H1 (cell line): Measurements from ENCODE around the gene TTI1. TPM values are rescaled to one million over a fixed set of nuclear protein-coding genes. Genes with fewer than 3 reads are reported as not detected.

Source experiments
- CTCF ChIA-PET: fragments of 300-600 bp; sonication (Branson Sonifier 250); formaldehyde crosslinking; loops from one replicate; lab custom pipeline; 2021; ENCODE audit not compliant: partially characterized antibody; lab: Charles Lee
- POLR2A ChIA-PET: fragments of 300-600 bp; sonication (Branson Sonifier 250); formaldehyde crosslinking; loops from one replicate; lab custom pipeline; 2021; ENCODE audit warnings: inconsistent platforms; ENCODE audit not compliant: partially characterized antibody; lab: Charles Lee
- DNase-seq, 2 experiments: peaks; one replicate each; pipeline versions ENCODE4 v3.0.0 to v3.0.0-alpha.2; 2010 to 2022; ENCODE audit warnings: low spot score in 2 of 2, low read depth in 1 of 2, mixed read lengths in 1 of 2
- FAIRE-seq: peaks from 2 replicates; lab custom pipeline; 2011; peaks lifted over from hg19 to GRCh38; lab: Jason Lieb, UNC
- H2AFZ ChIP-seq: 2 replicates; pipeline ENCODE4 v1.8.1; 2012; ENCODE audit warnings: low read length, inconsistent platforms
- H2AK5ac ChIP-seq: 2 replicates; pipeline ENCODE4 v1.6.1; 2013; ENCODE audit warnings: low read depth, low read length
- H2BK120ac ChIP-seq: replicated peaks from 2 replicates; pipeline ENCODE3; 2013; ENCODE audit warnings: low read depth, low read length, inconsistent platforms
- H2BK12ac ChIP-seq: 2 replicates; pipeline ENCODE4 v1.6.1; 2013; ENCODE audit warnings: low read depth, low read length
- H2BK15ac ChIP-seq: 2 replicates; pipeline ENCODE4 v1.6.1; 2013; ENCODE audit warnings: low read length
- H2BK20ac ChIP-seq: 2 replicates; pipeline ENCODE4 v1.6.1; 2013; ENCODE audit warnings: low read length
- H2BK5ac ChIP-seq: 2 replicates; pipeline ENCODE4 v1.6.1; 2013; ENCODE audit warnings: low read depth, low read length
- H3K14ac ChIP-seq: 2 replicates; pipeline ENCODE4 v1.6.1; 2013; ENCODE audit warnings: inconsistent platforms; ENCODE audit not compliant: insufficient read length
- H3K18ac ChIP-seq: 2 replicates; pipeline ENCODE4 v1.6.1; 2013; ENCODE audit warnings: low read length; ENCODE audit errors: extremely low read depth
- H3K23ac ChIP-seq: 2 replicates; pipeline ENCODE4 v1.6.1; 2013; ENCODE audit warnings: inconsistent platforms; ENCODE audit not compliant: insufficient read length
- H3K23me2 ChIP-seq: 2 replicates; pipeline ENCODE4 v1.6.1; 2013; ENCODE audit warnings: low read depth, low read length
- H3K27ac ChIP-seq: 2 replicates; pipeline ENCODE4 v1.6.1; 2011; ENCODE audit warnings: low read depth, low read length, inconsistent platforms
- H3K27me3 ChIP-seq, 4 experiments: replicated peaks in 1 of 4; 1 replicate in 1 of 4; 2 replicates in 3 of 4; pipeline versions ENCODE4 v1.6.1 to v1.8.1; 2011 to 2013; ENCODE audit warnings: low read length in 3 of 4, mild to moderate bottlenecking in 3 of 4, inconsistent platforms in 2 of 4, mixed read lengths in 2 of 4, moderate library complexity in 1 of 4; ENCODE audit not compliant: control insufficient read depth in 3 of 4, insufficient read depth in 3 of 4; ENCODE audit errors: extremely low read depth in 1 of 4
- H3K36me3 ChIP-seq, 4 experiments: 2 replicates each; pipeline versions ENCODE4 v1.6.1 to v1.8.1; 2011 to 2013; ENCODE audit warnings: mild to moderate bottlenecking in 4 of 4, low read length in 3 of 4, moderate library complexity in 2 of 4, control low read depth in 1 of 4, inconsistent platforms in 1 of 4; ENCODE audit not compliant: insufficient read depth in 4 of 4, control insufficient read depth in 2 of 4
- H3K4ac ChIP-seq: replicated peaks from 2 replicates; pipeline ENCODE3; 2013; ENCODE audit warnings: low read length, low read depth, mixed read lengths, inconsistent platforms; ENCODE audit not compliant: insufficient read length
- H3K4me1 ChIP-seq, 4 experiments: replicated peaks in 1 of 4; 1 replicate in 1 of 4; 2 replicates in 3 of 4; pipeline versions ENCODE4 v1.6.1 to v1.8.1; 2011 to 2013; ENCODE audit warnings: low read length in 3 of 4, inconsistent platforms in 2 of 4, mixed read lengths in 1 of 4; ENCODE audit not compliant: insufficient read depth in 4 of 4, control insufficient read depth in 3 of 4
- H3K4me2 ChIP-seq, 2 experiments: 2 replicates each; pipeline versions ENCODE4 v1.6.1 to v1.8.1; 2011 to 2013; ENCODE audit warnings: low read depth in 2 of 2, low read length in 2 of 2, control low read depth in 1 of 2, inconsistent platforms in 1 of 2, mild to moderate bottlenecking in 1 of 2; ENCODE audit not compliant: insufficient read depth in 1 of 2
- H3K4me3 ChIP-seq, 4 experiments: fragments of 200-600, 300-600 bp in 1 of 4; sonication (generic), shearing (Covaris generic), sonication (Bioruptor Twin) in 1 of 4; 2 replicates each; pipeline versions ENCODE4 v1.5.1 to v1.8.1; 2011 to 2016; ENCODE audit warnings: low read length in 4 of 4, low read depth in 3 of 4, control low read depth in 2 of 4, inconsistent platforms in 2 of 4, mild to moderate bottlenecking in 2 of 4, mixed read lengths in 1 of 4, moderate library complexity in 1 of 4; ENCODE audit not compliant: insufficient read depth in 2 of 4; ENCODE audit errors: extremely low read depth in 1 of 4
- H3K56ac ChIP-seq: replicated peaks from 2 replicates; pipeline ENCODE3; 2013; ENCODE audit warnings: low read depth, mild to moderate bottlenecking, mixed read lengths, low read length, inconsistent platforms; ENCODE audit not compliant: insufficient read length
- H3K79me1 ChIP-seq: 2 replicates; pipeline ENCODE4 v1.6.1; 2013; ENCODE audit warnings: low read depth, low read length, control low read depth
- H3K79me2 ChIP-seq, 2 experiments: 2 replicates each; pipeline versions ENCODE4 v1.6.1 to v1.8.1; 2012 to 2013; ENCODE audit warnings: low read length in 2 of 2, mild to moderate bottlenecking in 2 of 2, inconsistent platforms in 1 of 2; ENCODE audit not compliant: insufficient read depth in 2 of 2, control insufficient read depth in 1 of 2
- H3K9ac ChIP-seq, 4 experiments: replicated peaks in 1 of 4; 1 replicate in 1 of 4; 2 replicates in 3 of 4; pipeline versions ENCODE4 v1.6.1 to v1.8.1; 2011 to 2013; ENCODE audit warnings: low read depth in 3 of 4, low read length in 3 of 4, control low read depth in 2 of 4, mild to moderate bottlenecking in 2 of 4, moderate library complexity in 2 of 4, inconsistent platforms in 1 of 4; ENCODE audit errors: extremely low read depth in 1 of 4
- H3K9me3 ChIP-seq, 2 experiments: 2 replicates each; pipeline versions ENCODE4 v1.6.1 to v1.8.1; 2012 to 2013; ENCODE audit warnings: mild to moderate bottlenecking in 2 of 2, moderate library complexity in 2 of 2, control low read depth in 1 of 2, inconsistent platforms in 1 of 2, low read depth in 1 of 2, low read length in 1 of 2, mixed read lengths in 1 of 2; ENCODE audit not compliant: insufficient read depth in 2 of 2
- H4K20me1 ChIP-seq, 2 experiments: replicated peaks in 1 of 2; 2 replicates each; pipeline versions ENCODE3 to v1.8.1; 2011 to 2013; ENCODE audit warnings: inconsistent platforms in 2 of 2, low read length in 2 of 2, mild to moderate bottlenecking in 1 of 2; ENCODE audit not compliant: insufficient read depth in 2 of 2, control insufficient read depth in 1 of 2
- H4K5ac ChIP-seq: 2 replicates; pipeline ENCODE4 v1.6.1; 2013; ENCODE audit warnings: low read length, low read depth, mixed read lengths, inconsistent platforms; ENCODE audit not compliant: insufficient read length
- H4K8ac ChIP-seq: 2 replicates; pipeline ENCODE4 v1.8.0; 2013; ENCODE audit warnings: mild to moderate bottlenecking, moderate library complexity, low read length, inconsistent platforms; ENCODE audit not compliant: insufficient read depth; ENCODE audit errors: extremely low read depth
- H4K91ac ChIP-seq: replicated peaks from 2 replicates; pipeline ENCODE3; 2013; ENCODE audit warnings: low read length, mixed read lengths, inconsistent platforms; ENCODE audit not compliant: insufficient read length
- ATF3 ChIP-seq: IDR thresholded peaks from 2 replicates; pipeline ENCODE4 v1.6.1; 2011; ENCODE audit warnings: low read depth, mild to moderate bottlenecking, low read length; ENCODE audit not compliant: insufficient read depth
- CBX8 ChIP-seq: fragments of 300-800, 300-1000 bp; sonication (generic); IDR thresholded peaks from 2 replicates; pipeline ENCODE4 v1.7.1; 2016; ENCODE audit warnings: low read depth, low read length, borderline replicate concordance
- EP300 ChIP-seq, 2 experiments: IDR thresholded peaks; 1 replicate in 1 of 2; 2 replicates in 1 of 2; pipeline ENCODE4 v1.6.1; 2011 to 2012; ENCODE audit warnings: low read depth in 2 of 2, low read length in 2 of 2, mild to moderate bottlenecking in 2 of 2, borderline replicate concordance in 1 of 2, inconsistent platforms in 1 of 2, moderate library complexity in 1 of 2
- HDAC6 ChIP-seq: IDR thresholded peaks from one replicate; pipeline ENCODE4 v1.7.1; 2012; ENCODE audit warnings: low read depth, mild to moderate bottlenecking, inconsistent platforms, low read length, moderate library complexity
- NRF1 ChIP-seq: IDR thresholded peaks from 2 replicates; pipeline ENCODE4 v1.6.1; 2011; ENCODE audit warnings: mild to moderate bottlenecking, low read depth, low read length, improper control_type of control experiment
- POU5F1 ChIP-seq: IDR thresholded peaks from 2 replicates; pipeline ENCODE4 v1.6.1; 2011; ENCODE audit warnings: low read depth, mild to moderate bottlenecking, low read length, moderate library complexity
- SIRT6 ChIP-seq: IDR thresholded peaks from one replicate; pipeline ENCODE4 v1.7.1; 2012; ENCODE audit warnings: low read length, inconsistent platforms
- TBP ChIP-seq: IDR thresholded peaks from 2 replicates; pipeline ENCODE4 v1.6.1; 2011; ENCODE audit warnings: low read depth, low read length, improper control_type of control experiment
- WGBS, 2 experiments: shearing (Covaris generic) in 1 of 2; methylation state at CpG; one replicate each; pipeline versions ENCODE4 v1.1.6 to v1.1.7; 2013 to 2015; ENCODE audit warnings: low lambda C conversion rate in 2 of 2, mixed read lengths in 2 of 2, inconsistent platforms in 1 of 2, low coverage in 1 of 2, missing lambda C conversion rate in 1 of 2; ENCODE audit not compliant: insufficient replicate concordance in 2 of 2, insufficient coverage in 1 of 2, insufficient read length in 1 of 2; ENCODE audit errors: extremely low coverage in 1 of 2, missing lambda C conversion rate in 1 of 2; 5-methylcytosine and 5-hydroxymethylcytosine counted together
- polyA plus RNA-seq, 7 experiments: library from polyadenylated mRNA; depleted of rRNA in 3 of 7; stranded (reverse) in 5 of 7; unstranded in 2 of 7; fragments of >200 nt in 5 of 7; fragments of 200-250 nt in 2 of 7; gene quantifications; 1 replicate in 5 of 7; 2 replicates in 1 of 7; 4 replicates in 1 of 7; pipeline versions ENCODE4 v1.2.1 to v1.2.3, GENCODE V29; 2011 to 2013; ENCODE audit warnings: missing spikeins in 2 of 7, mixed read lengths in 2 of 7
- total RNA-seq: library from RNA; stranded (reverse); fragmentation: NEBNext Ultra II Directional; extraction: Animal tissue kit (Norgen Biotek cat#: 25700); gene quantifications from 2 replicates; pipeline ENCODE4 v1.2.1, GENCODE V29; 2021

Gene TTI1
- total and polyA plus RNA-seq, 2 of the 8 experiments (the other 6 are each of a cell fraction or from before 2014, with no cell fraction given): 34.1 to 47.0 TPM

- DNase-seq: no peak
- Histone ChIP-seq H3K79me1 (no peaks in the 10 kb centered on the region), H2AFZ (no peak overlapping the region), H4K8ac (no peak overlapping the region), H3K23me2 (no peaks in the 10 kb centered on the region), H2BK5ac (no peak overlapping the region), H4K5ac (no peak overlapping the region), H3K9ac (no peak overlapping the region), H4K20me1 (no peaks in the 10 kb centered on the region), H3K23ac (no peak overlapping the region), H2BK20ac (no peak overlapping the region), H3K9me3 (no peaks in the 10 kb centered on the region), H3K79me2 (no peaks in the 10 kb centered on the region), H3K56ac (no peak overlapping the region), H3K4me1 (peaks cover 0 to 17% (median 5%) of the 10 kb centered on the region in 4 experiments; a peak in 6 of 7 replicates), H3K4me3 (no peak overlapping the region), H3K4me2 (no peak overlapping the region), H4K91ac (no peak overlapping the region), H3K27me3 (no peaks in the 10 kb centered on the region), H3K4ac (no peak overlapping the region), H2BK120ac (no peak overlapping the region), H3K36me3 (no peaks in the 10 kb centered on the region), H3K27ac (no peak overlapping the region), H3K18ac (no peak overlapping the region), H2BK15ac (no peak overlapping the region), H2BK12ac (no peak overlapping the region), H2AK5ac (no peak overlapping the region), H3K14ac (no peak overlapping the region)
- no peak for TF ChIP-seq CBX8
- TF ChIP-seq EP300 (IDR thresholded peaks at IDR 0.05; ENCODE audit: borderline replicate concordance in 1 of 2, low read depth in 2 of 2, low read length in 2 of 2): no peak
- TF ChIP-seq POU5F1: no peak
- no peak for TF ChIP-seq TBP
- no peak for TF ChIP-seq NRF1
- TF ChIP-seq ATF3: no peak
- no peak for TF ChIP-seq HDAC6
- TF ChIP-seq SIRT6: no peak
- WGBS, 2 experiments: 94% methylated on average over 10 of the region's 10 CpGs; no CpG with 5 or more reads in 1 of the 2 experiments
- FAIRE-seq: no peak
- CTCF ChIA-PET: interaction anchor here (0.7 to 2.1 kb wide), 7 partner anchors 10 to 276 kb away, joined by 3 to 4 read pairs (median 3); no protein-coding TSS in a partner anchor
- POLR2A ChIA-PET: interaction anchor here (0.8 kb wide), 1 partner anchor 97 kb away, joined by 3 read pairs; the partner anchor contains the start of genes RPRD1B and TTI1
These were observed 97.2 kb downstream of the TTI1 start for GRCh38 chr20:37936041-37936440.
